Measurements from ENCODE around the gene PDE7B.

DNA sequence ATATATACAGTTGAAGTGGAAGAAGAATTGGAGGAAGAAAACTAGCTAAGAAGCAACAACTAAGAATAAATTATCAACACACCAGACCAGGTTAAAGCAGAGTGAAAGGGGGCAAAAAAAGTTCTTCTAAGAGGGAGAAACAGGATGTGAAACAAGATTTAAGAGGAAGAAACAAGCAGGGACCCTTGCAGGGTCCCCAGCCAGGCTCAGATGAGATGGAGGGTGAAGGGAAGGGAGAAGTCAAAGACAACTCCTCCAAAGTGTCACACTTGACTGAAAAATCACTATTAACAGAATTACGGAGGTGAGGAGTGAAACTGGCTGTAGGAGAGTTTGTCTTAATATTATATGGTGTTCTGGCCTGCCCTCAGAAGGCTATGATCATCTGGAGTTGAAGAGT lies 333.2 kb downstream of the PDE7B start:
- TF ChIP-seq NFIC (IDR thresholded peaks at IDR 0.05; ENCODE audit: borderline replicate concordance) = no peak
- TF ChIP-seq REST (IDR thresholded peaks at IDR 0.05; ENCODE audit: low read depth, low read length) = no peak
- no peak for TF ChIP-seq POLR2AphosphoS5 (IDR thresholded peaks at IDR 0.05; ENCODE audit: low read depth, low read length)
- TF ChIP-seq RFX5 (IDR thresholded peaks at IDR 0.05; ENCODE audit: low read length) = no peak
- no peak for TF ChIP-seq FOSL2 (IDR thresholded peaks at IDR 0.05; ENCODE audit: borderline replicate concordance, low read depth)
- no peak for TF ChIP-seq YY1 (IDR thresholded peaks at IDR 0.05; ENCODE audit: low read depth)
- TF ChIP-seq CTCF (IDR thresholded peaks at IDR 0.05) = no peak
- no peak for TF ChIP-seq USF2 (IDR thresholded peaks at IDR 0.05; ENCODE audit: borderline replicate concordance, low read depth, low read length)
- no peak for TF ChIP-seq EP300 (IDR thresholded peaks at IDR 0.05; ENCODE audit: borderline replicate concordance in 1 of 2, low read depth in 1 of 2, low read length in 1 of 2)
- TF ChIP-seq MXI1 (IDR thresholded peaks at IDR 0.05; ENCODE audit: low read depth, low read length) = no peak
- no peak for TF ChIP-seq FOXM1 (IDR thresholded peaks at IDR 0.05; ENCODE audit: low read depth)
- no peak for TF ChIP-seq TAF1 (IDR thresholded peaks at IDR 0.05; ENCODE audit: borderline replicate concordance, low read depth, low read length)
- TF ChIP-seq SMC3 (IDR thresholded peaks at IDR 0.05; ENCODE audit: low read depth, low read length) = no peak

Measured in SK-N-SH (cell line).